Neural progenitor cell (in vitro differentiated cells): ENCODE measurements around the gene CEP128.

Source experiments
- EZH2 ChIP-seq: fragments of 200-600 bp; sonication (generic); IDR thresholded peaks from 2 replicates; pipeline ENCODE4 v1.6.1; 2017; ENCODE audit warnings: antibody characterized with exemption, mild to moderate bottlenecking, moderate library complexity
- EZH2phosphoT487 ChIP-seq: fragments of 200-600 bp; sonication (generic); IDR thresholded peaks from 2 replicates; pipeline ENCODE4 v1.6.1; 2017; ENCODE audit warnings: antibody characterized with exemption
- TF ChIP-seq, protein P1 (sequence below): fragments of 200-600 bp; sonication (generic); IDR thresholded peaks from 2 replicates; pipeline ENCODE4 v1.5.1; 2017; ENCODE audit warnings: antibody characterized with exemption, mild to moderate bottlenecking

DNA sequence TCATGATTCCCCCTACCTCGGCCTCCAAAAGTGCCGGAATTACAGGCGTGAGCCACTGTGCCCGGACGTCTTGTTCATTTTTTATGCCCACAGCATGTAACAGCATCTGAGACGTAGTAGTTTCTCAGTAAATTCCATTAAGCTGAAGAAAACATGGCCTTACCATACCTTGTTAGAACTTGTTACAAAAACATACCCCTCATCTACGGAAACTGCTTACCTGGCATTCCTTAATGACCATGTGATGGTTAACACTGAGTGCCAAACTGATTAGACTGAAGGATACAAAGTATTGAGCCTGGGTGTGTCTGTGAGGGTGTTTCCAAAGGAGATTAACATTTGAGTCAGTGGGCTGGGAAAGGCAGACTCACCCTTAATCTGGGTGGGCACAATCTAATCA, 186.8 kb downstream of the CEP128 start:
- TF ChIP-seq, protein P1, sequence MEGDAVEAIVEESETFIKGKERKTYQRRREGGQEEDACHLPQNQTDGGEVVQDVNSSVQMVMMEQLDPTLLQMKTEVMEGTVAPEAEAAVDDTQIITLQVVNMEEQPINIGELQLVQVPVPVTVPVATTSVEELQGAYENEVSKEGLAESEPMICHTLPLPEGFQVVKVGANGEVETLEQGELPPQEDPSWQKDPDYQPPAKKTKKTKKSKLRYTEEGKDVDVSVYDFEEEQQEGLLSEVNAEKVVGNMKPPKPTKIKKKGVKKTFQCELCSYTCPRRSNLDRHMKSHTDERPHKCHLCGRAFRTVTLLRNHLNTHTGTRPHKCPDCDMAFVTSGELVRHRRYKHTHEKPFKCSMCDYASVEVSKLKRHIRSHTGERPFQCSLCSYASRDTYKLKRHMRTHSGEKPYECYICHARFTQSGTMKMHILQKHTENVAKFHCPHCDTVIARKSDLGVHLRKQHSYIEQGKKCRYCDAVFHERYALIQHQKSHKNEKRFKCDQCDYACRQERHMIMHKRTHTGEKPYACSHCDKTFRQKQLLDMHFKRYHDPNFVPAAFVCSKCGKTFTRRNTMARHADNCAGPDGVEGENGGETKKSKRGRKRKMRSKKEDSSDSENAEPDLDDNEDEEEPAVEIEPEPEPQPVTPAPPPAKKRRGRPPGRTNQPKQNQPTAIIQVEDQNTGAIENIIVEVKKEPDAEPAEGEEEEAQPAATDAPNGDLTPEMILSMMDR: no peak
- TF ChIP-seq EZH2: no peak
- TF ChIP-seq EZH2phosphoT487: no peak
